SW480 (cell line): ENCODE data around the gene CNGA1.

Experiments
- DNase-seq: peaks from one replicate; pipeline ENCODE4 v3.0.0-alpha.2; 2016; ENCODE audit warnings: low spot score

The CNGA1 gene

DNA sequence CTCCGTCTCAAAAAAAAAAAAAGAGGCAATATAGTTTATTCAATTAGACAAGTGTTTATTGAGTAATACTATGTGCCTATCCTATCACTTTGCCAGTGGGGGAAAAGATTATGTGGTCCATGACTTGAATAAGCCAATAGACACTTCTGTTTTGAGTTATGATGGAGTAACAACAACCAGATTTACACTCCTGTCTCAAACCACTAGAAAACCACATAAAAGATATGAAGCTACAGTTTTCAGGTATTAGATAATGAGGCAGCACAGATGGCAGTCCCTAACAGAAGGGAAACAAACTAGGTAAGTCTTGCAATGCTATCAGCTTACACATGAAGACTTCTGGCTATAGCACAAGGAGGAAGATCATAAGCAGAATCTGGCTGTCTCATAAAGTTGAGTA lies 124.6 kb downstream of the CNGA1 start:
- DNase-seq, result no peak
